ENCODE data around the gene CCNT2. TPM values are rescaled to one million over a fixed set of nuclear protein-coding genes. Genes with fewer than 3 reads are reported as not detected.
A peak's percentile ranks its signal among the peaks of the same experiment; 100 is the strongest.

Gene CCNT2
- polyA plus RNA-seq, 1 donor (not counting 4 experiments of a cell fraction or from before 2014, with no cell fraction given) = 20.9 TPM

GRCh38 chr2:134924912-134925311 is 6.3 kb downstream of the CCNT2 start:
- H3K79me2 ChIP-seq (ENCODE audit: control insufficient read depth, insufficient read depth, low read length) = peaks cover 99% of the 10 kb centered on the region

GRCh38 chr2:134926231-134926931 is 7.8 kb downstream of the CCNT2 start:
- Histone ChIP-seq H3K9me1 (ENCODE audit: control insufficient read depth, extremely low read depth, insufficient read depth, low read length) (no peaks in the 10 kb centered on the region), H2AFZ (ENCODE audit: control insufficient read depth, low read length) (no peak overlapping the region), H3K27me3 (ENCODE audit: control insufficient read depth, extremely low read depth, insufficient read depth, low read length) (no peaks in the 10 kb centered on the region), H3K36me3 (ENCODE audit: control insufficient read depth in 2 of 2, extremely low read depth in 1 of 2, insufficient read depth in 2 of 2, low read length in 2 of 2) (peaks cover 0 to 2% of the 10 kb centered on the region in 2 experiments), H4K20me1 (ENCODE audit: control insufficient read depth, extremely low read depth, insufficient read depth, low read length) (peaks cover 14% of the 10 kb centered on the region), H3K4me2 (ENCODE audit: control insufficient read depth, extremely low read depth, insufficient read depth, low read depth, low read length) (peak overlapping the region; percentile 43), H3K4me3 (ENCODE audit: control insufficient read depth in 2 of 3, extremely low read depth in 1 of 3, insufficient read depth in 2 of 3, low read depth in 1 of 3, low read length in 3 of 3) (no peak overlapping the region), H3K9me3 (ENCODE audit: control insufficient read depth, low read depth, low read length) (no peaks in the 10 kb centered on the region), H3K4me1 (ENCODE audit: control insufficient read depth, extremely low read depth, insufficient read depth, low read length) (peaks cover 12% of the 10 kb centered on the region), H3K9ac (ENCODE audit: control insufficient read depth, extremely low read depth, insufficient read depth, low read length) (no peak overlapping the region), H3K27ac (ENCODE audit: control insufficient read depth, insufficient read depth, low read length) (no peak overlapping the region), H3K79me2 (ENCODE audit: control insufficient read depth, insufficient read depth, low read length) (peaks cover 99% of the 10 kb centered on the region)
- no peak for FAIRE-seq
- dilution Hi-C loops (cut with MboI; ENCODE audit: extremely low pct_ligation_motif_present, low sequenced_read_pairs) = no loop called here
- DNase-seq (ENCODE audit: low read depth, low spot score) = no peak
- no peak for TF ChIP-seq CTCF (optimal IDR thresholded peaks at IDR 0.05 in 1 of 3, IDR thresholded peaks at IDR 0.05 in 1 of 3, conservative IDR thresholded peaks at IDR 0.05 in 1 of 3; ENCODE audit: extremely low read depth in 1 of 3, insufficient read depth in 2 of 3, low read length in 3 of 3)
- TF ChIP-seq EZH2 (IDR thresholded peaks at IDR 0.05; ENCODE audit: low read length) = no peak

More at GRCh38 chr2:134924912-134925311, 6.3 kb downstream of the CCNT2 start:
- Histone ChIP-seq H3K9me1 (ENCODE audit: control insufficient read depth, extremely low read depth, insufficient read depth, low read length) (no peaks in the 10 kb centered on the region), H3K9ac (ENCODE audit: control insufficient read depth, extremely low read depth, insufficient read depth, low read length) (no peak overlapping the region), H3K4me2 (ENCODE audit: control insufficient read depth, extremely low read depth, insufficient read depth, low read depth, low read length) (no peak overlapping the region), H3K4me1 (ENCODE audit: control insufficient read depth, extremely low read depth, insufficient read depth, low read length) (peaks cover 18% of the 10 kb centered on the region), H4K20me1 (ENCODE audit: control insufficient read depth, extremely low read depth, insufficient read depth, low read length) (peaks cover 23% of the 10 kb centered on the region), H3K4me3 (ENCODE audit: control insufficient read depth in 2 of 3, extremely low read depth in 1 of 3, insufficient read depth in 2 of 3, low read depth in 1 of 3, low read length in 3 of 3) (no peak overlapping the region), H3K27ac (ENCODE audit: control insufficient read depth, insufficient read depth, low read length) (no peak overlapping the region), H3K36me3 (ENCODE audit: control insufficient read depth in 2 of 2, extremely low read depth in 1 of 2, insufficient read depth in 2 of 2, low read length in 2 of 2) (peaks cover 0 to 2% of the 10 kb centered on the region in 2 experiments), H3K27me3 (ENCODE audit: control insufficient read depth, extremely low read depth, insufficient read depth, low read length) (no peaks in the 10 kb centered on the region), H3K9me3 (ENCODE audit: control insufficient read depth, low read depth, low read length) (no peaks in the 10 kb centered on the region), H2AFZ (ENCODE audit: control insufficient read depth, low read length) (no peak overlapping the region)
- DNase-seq (ENCODE audit: low read depth, low spot score) = no peak
- TF ChIP-seq EZH2 (IDR thresholded peaks at IDR 0.05; ENCODE audit: low read length) (no peak), CTCF (optimal IDR thresholded peaks at IDR 0.05 in 1 of 3, IDR thresholded peaks at IDR 0.05 in 1 of 3, conservative IDR thresholded peaks at IDR 0.05 in 1 of 3; ENCODE audit: extremely low read depth in 1 of 3, insufficient read depth in 2 of 3, low read length in 3 of 3) (no peak)
- FAIRE-seq = peak; percentile 17
- dilution Hi-C loops (cut with MboI; ENCODE audit: extremely low pct_ligation_motif_present, low sequenced_read_pairs) = no loop called here

All from keratinocyte (primary cell).